Small intestine (tissue), 7 donors: ENCODE results near the gene TMEM147. TPM values are rescaled to one million over a fixed set of nuclear protein-coding genes. Genes with fewer than 3 reads are reported as not detected.

Experiments used
- DNase-seq, 2 donors: peaks; one replicate each; pipeline versions ENCODE4 v3.0.0 to v3.0.0-alpha.2; 2013
- FAIRE-seq: peaks from 2 replicates; lab custom pipeline; 2012; peaks lifted over from hg19 to GRCh38; lab: Jason Lieb, UNC
- H3K27ac ChIP-seq, 3 donors: one replicate each; pipeline ENCODE4 v1.5.1; 2013; ENCODE audit warnings: low read length in 2 of 3, mild to moderate bottlenecking in 2 of 3, control low read depth in 1 of 3, inconsistent platforms in 1 of 3, low read depth in 1 of 3, moderate library complexity in 1 of 3
- H3K27me3 ChIP-seq, 3 donors: one replicate each; pipeline ENCODE4 v1.6.1; 2013; ENCODE audit warnings: low read length in 3 of 3, inconsistent platforms in 1 of 3; ENCODE audit not compliant: control insufficient read depth in 3 of 3, insufficient read depth in 3 of 3
- H3K36me3 ChIP-seq, 3 donors: one replicate each; pipeline ENCODE4 v1.6.1; 2013; ENCODE audit warnings: low read length in 3 of 3, inconsistent platforms in 1 of 3, low read depth in 1 of 3, mild to moderate bottlenecking in 1 of 3, moderate library complexity in 1 of 3; ENCODE audit not compliant: control insufficient read depth in 3 of 3, insufficient read depth in 2 of 3
- H3K4me1 ChIP-seq, 3 donors: one replicate each; pipeline ENCODE4 v1.6.1; 2013; ENCODE audit warnings: low read length in 2 of 3, inconsistent platforms in 1 of 3, low read depth in 1 of 3, mild to moderate bottlenecking in 1 of 3, moderate library complexity in 1 of 3; ENCODE audit not compliant: control insufficient read depth in 3 of 3, insufficient read depth in 2 of 3
- H3K4me3 ChIP-seq, 3 donors: one replicate each; pipeline ENCODE4 v1.5.1; 2013; ENCODE audit warnings: low read length in 3 of 3, control low read depth in 1 of 3, inconsistent platforms in 1 of 3, low read depth in 1 of 3, mild to moderate bottlenecking in 1 of 3, moderate library complexity in 1 of 3
- H3K9me3 ChIP-seq, 2 donors: one replicate each; pipeline ENCODE4 v1.6.1; 2013; ENCODE audit warnings: low read depth in 1 of 2, low read length in 1 of 2; ENCODE audit not compliant: control insufficient read depth in 2 of 2, insufficient read depth in 1 of 2
- WGBS, 3 donors: extraction: QIAGEN DNeasy Blood & Tissue Kit; methylation state at CpG; one replicate each; pipeline ENCODE4 v1.1.7; 2013; 5-methylcytosine and 5-hydroxymethylcytosine counted together
- polyA plus RNA-seq, 4 donors: library from polyadenylated mRNA; stranded (reverse) in 3 of 4; unstranded in 1 of 4; fragments of 200-250 nt in 3 of 4; fragments of 120-200 nt in 1 of 4; gene quantifications; one replicate each; pipeline versions ENCODE4 v1.2.1 to v1.2.3, GENCODE V29; 2013
- donor health status: healthy with polysubstance abuse.
- donor health status: control.
- donor health status: control.
- donor health status: Bipolar disorder and iron deficiency.
- donor health status: healthy.

TMEM147 gene
- polyA plus RNA-seq, 4 donors: 40.3 to 149 (median 77.5) TPM

DNA sequence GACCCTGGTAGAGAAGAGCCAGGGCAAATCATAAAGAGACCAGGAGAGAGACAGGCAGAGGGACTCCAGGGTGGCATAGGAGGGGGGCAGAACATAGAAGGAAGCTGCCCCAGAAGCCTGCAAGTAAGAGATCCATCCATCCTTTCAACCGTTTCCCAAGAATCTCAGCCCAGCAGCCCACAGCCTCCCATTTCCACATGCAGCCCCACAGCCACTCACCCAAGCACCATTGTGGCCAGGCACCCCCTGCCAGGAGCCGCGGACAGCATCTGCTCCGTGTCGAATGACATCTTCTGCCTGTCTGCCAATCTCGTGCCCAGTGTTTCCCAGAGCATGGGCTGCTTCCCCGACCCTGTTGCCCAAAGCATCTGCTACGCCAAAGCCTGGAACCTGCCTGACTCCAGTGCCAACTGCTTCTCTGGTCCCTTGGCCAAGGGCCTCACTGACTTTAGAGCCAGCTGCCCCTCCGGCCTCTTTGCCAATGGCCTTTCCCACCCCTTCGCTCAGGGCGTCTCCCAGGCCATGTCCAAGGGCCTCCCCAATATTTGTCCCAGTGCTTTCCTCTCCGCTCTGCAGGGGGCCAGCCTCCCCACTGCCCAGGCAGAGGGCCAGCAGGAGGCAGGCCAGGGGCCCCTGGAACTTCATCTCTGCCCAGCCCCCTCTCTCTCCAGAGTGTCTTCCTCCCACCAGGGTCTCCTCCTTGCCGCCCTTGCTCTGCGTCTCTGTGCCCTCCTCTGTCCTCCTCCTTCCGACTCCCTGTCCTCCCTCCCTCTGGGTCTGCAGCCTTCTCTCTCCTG lies 32.4 kb upstream of the TMEM147 start:
- H3K36me3 ChIP-seq: no peaks in the 10 kb centered on the region

DNA sequence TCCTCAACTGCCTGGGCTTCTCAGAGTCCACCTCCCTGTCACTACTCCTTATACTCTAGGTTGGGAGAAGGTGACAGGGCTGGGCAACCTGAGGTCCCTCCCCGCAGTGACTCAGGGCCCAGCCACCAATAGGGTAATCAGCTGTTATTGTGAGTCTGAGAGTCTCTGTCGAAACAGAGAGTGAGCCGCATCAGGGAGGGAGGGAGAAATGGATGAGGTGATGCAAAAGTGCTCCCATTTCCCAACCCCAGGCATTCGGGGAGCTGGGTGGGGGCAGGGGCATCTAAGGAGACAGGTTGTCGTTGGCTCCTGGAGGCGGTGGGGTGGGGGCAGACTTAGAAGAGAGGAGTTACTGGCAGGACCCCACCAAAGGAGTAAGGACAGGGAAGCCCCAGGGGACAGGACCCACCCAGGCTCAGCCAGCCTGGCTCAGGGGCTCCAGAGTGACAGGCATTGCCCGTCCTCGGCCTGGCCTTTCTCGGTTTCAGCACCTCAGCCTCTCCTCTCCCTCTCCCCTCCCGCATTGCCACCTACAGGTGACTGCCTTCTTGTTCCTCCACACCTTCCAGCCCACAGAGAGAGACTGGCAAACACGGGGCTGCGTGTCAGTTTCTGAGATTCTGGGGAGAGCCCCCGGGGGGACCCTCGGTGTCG lies 31.7 kb upstream of the TMEM147 start, which contains the start of gene DMKN:
Gene DMKN (minus strand): TSS at position 22 of the 654 bp plus-strand sequence. CDS start 174 bp downstream, outside the sequence.
- DNase-seq (peak in 1 of 2 donors; percentile 16), FAIRE-seq (no peak)
- no peaks in the 10 kb centered on the region for H3K9me3 ChIP-seq
- peaks cover 0 to 6% (median 0%) of the 10 kb centered on the region in 3 donors for H3K4me1 ChIP-seq
- peaks cover 0 to 37% (median 11%) of the 10 kb centered on the region in 3 donors for H3K27me3 ChIP-seq
- H3K4me3 ChIP-seq: no peak within 1 kb of the TSS
- H3K36me3 ChIP-seq: no peaks in the 10 kb centered on the region
- H3K27ac ChIP-seq: no peak within 1 kb of the TSS
- 18 to 22% (median 22%) methylated on average over 14 to 15 of the region's 15 CpGs for WGBS, 3 donors

More for the DNA sequence above, 32.4 kb upstream of the TMEM147 start:
- DNase-seq (no peak), FAIRE-seq (no peak)
- Histone ChIP-seq H3K27me3 (peaks cover 0 to 37% (median 11%) of the 10 kb centered on the region in 3 donors), H3K4me3 (no peak overlapping the region), H3K4me1 (peaks cover 0 to 6% (median 0%) of the 10 kb centered on the region in 3 donors), H3K27ac (no peak overlapping the region), H3K9me3 (no peaks in the 10 kb centered on the region)
- WGBS, 3 donors: 76 to 82% (median 81%) methylated on average over 14 to 15 of the region's 15 CpGs

DNA sequence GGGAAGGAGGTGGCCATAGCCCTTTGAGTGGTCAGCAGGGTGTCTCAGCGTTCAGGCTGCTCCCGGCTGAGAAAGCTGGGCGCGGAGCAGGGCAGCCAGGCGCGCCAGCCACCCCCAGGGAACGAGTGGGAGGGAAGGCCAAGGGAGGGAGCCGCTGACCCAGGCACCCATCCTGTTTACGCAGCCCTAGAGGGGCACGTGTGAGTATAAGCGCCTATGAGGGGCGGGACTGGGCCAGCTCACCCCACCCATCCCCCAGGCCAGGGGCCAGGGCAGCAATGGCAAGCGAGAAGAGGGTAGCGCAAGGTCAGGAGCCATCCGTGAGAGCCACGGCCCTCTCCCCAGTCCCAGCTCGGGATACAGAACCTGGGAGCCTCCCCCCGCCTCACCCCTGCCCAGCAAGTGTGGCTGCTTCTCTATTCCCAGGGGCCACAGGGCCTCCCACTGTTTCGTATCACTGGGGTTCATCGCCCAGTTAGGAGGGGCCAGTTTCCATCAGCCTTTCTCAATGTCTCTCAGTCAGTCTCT lies 31.1 kb upstream of the TMEM147 start:
- H3K27me3 ChIP-seq: peaks cover 0 to 37% (median 13%) of the 10 kb centered on the region in 3 donors
- WGBS, 3 donors: 24 to 26% (median 25%) methylated on average over 20 of the region's 20 CpGs
- no peak for DNase-seq
- H3K36me3 ChIP-seq: no peaks in the 10 kb centered on the region
- FAIRE-seq: no peak
- H3K4me1 ChIP-seq: peaks cover 0 to 5% (median 0%) of the 10 kb centered on the region in 3 donors
- H3K9me3 ChIP-seq: no peaks in the 10 kb centered on the region
- H3K27ac ChIP-seq: no peak overlapping the region
- H3K4me3 ChIP-seq: no peak overlapping the region

DNA sequence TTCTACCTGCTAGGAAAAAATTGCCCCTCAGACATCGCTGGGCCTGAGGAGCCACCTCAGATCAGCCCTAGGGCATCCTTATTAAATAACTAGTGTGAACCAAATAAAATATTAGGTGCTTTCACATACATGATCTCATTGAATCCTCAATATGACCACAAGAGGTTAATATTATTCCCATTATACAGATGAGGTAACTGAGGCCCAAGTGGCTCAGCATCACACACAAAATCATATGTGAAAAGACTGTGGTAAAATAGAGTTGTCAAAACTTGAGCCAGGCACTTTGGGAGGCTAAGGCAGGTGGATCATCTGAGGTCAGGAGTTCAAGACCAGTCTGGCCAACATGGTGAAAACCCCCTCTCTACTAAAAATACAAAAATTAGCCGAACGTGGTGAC lies 29.1 kb upstream of the TMEM147 start:
- no peak overlapping the region for H3K4me3 ChIP-seq
- no peaks in the 10 kb centered on the region for H3K36me3 ChIP-seq
- no peak for DNase-seq
- H3K9me3 ChIP-seq: no peaks in the 10 kb centered on the region
- no peaks in the 10 kb centered on the region for H3K4me1 ChIP-seq
- WGBS, 3 donors: 85 to 92% (median 89%) methylated on average over 3 of the region's 3 CpGs
- peaks cover 0 to 25% (median 8%) of the 10 kb centered on the region in 3 donors for H3K27me3 ChIP-seq
- no peak for FAIRE-seq
- no peak overlapping the region for H3K27ac ChIP-seq

DNA sequence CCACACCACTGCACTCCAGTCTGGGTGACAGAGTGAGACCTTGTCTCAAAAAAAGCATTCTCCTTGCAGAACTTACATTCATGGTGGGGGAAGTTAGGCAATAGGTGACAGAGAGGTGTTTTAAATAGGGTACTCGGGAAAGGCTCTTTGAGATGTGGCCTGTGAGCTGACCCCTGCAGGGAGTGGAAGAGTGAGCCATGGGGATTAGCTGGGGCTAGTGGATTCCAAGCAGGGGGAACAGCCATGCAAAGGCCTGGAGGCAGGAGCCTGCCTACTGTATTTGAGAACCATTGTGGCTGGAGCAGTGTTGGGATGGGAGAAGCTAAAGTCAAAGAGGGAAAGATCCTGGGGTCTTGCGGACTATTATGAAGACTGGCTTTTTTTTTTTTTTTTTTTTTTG lies 28.1 kb upstream of the TMEM147 start:
- 91 to 94% (median 93%) methylated on average over 2 of the region's 2 CpGs for WGBS, 3 donors
- H3K27me3 ChIP-seq: peaks cover 0 to 21% (median 8%) of the 10 kb centered on the region in 3 donors
- no peak for DNase-seq
- H3K36me3 ChIP-seq: no peaks in the 10 kb centered on the region
- H3K27ac ChIP-seq: no peak overlapping the region
- H3K4me1 ChIP-seq: no peaks in the 10 kb centered on the region
- H3K9me3 ChIP-seq: no peaks in the 10 kb centered on the region
- FAIRE-seq: no peak
- H3K4me3 ChIP-seq: no peak overlapping the region

DNA sequence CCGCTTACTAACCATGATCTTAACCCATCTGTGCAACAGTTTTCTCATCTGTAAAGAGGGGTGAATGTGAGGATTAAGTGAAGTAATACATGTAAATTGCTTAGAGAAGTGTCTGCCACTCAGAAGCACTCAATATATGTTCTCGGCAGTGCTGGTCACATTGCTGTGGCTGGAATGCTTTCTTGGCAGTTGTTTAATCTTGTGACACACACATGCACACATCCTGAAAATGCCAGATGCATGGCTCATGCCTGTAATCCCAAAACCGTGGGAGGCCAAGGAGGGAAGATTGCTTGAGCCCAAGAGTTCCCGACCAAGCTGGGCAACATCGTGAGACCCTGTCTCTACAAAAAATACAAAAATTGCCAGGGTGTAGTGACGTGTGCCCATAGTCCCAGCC lies 27.1 kb upstream of the TMEM147 start:
- no peak for FAIRE-seq
- H3K27me3 ChIP-seq: peaks cover 0 to 12% (median 4%) of the 10 kb centered on the region in 3 donors
- no peak overlapping the region for H3K4me3 ChIP-seq
- DNase-seq: no peak
- WGBS, 3 donors: 66 to 74% (median 71%) methylated on average over 6 of the region's 6 CpGs
- no peaks in the 10 kb centered on the region for H3K9me3 ChIP-seq
- no peak overlapping the region for H3K27ac ChIP-seq
- no peaks in the 10 kb centered on the region for H3K36me3 ChIP-seq
- no peaks in the 10 kb centered on the region for H3K4me1 ChIP-seq

DNA sequence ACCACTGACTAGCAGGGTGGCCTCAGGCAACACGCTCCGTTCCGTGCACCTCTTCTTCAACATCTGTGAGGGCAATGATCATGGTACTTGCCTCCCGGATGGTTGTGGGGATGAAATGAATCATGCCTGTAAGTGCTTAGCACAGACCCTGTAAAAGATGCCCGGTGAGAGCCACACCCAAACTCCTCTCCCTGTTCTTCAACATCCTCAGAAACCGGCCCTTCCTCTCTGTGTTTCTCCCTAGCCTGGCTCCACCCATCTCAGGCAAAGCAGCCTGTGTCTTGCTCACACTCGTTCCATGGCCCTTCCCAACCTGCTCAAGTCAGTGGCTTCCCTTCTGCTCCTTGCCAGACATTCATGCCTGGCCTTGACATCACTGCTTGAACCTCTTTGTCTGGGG lies 26.1 kb upstream of the TMEM147 start:
- H3K27me3 ChIP-seq: peaks cover 0 to 6% (median 4%) of the 10 kb centered on the region in 3 donors
- DNase-seq: no peak
- H3K9me3 ChIP-seq: no peaks in the 10 kb centered on the region
- no peak overlapping the region for H3K27ac ChIP-seq
- no peak overlapping the region for H3K4me3 ChIP-seq
- no peaks in the 10 kb centered on the region for H3K4me1 ChIP-seq
- WGBS, 3 donors: 52 to 54% (median 54%) methylated on average over 7 of the region's 7 CpGs
- no peak for FAIRE-seq
- no peaks in the 10 kb centered on the region for H3K36me3 ChIP-seq

DNA sequence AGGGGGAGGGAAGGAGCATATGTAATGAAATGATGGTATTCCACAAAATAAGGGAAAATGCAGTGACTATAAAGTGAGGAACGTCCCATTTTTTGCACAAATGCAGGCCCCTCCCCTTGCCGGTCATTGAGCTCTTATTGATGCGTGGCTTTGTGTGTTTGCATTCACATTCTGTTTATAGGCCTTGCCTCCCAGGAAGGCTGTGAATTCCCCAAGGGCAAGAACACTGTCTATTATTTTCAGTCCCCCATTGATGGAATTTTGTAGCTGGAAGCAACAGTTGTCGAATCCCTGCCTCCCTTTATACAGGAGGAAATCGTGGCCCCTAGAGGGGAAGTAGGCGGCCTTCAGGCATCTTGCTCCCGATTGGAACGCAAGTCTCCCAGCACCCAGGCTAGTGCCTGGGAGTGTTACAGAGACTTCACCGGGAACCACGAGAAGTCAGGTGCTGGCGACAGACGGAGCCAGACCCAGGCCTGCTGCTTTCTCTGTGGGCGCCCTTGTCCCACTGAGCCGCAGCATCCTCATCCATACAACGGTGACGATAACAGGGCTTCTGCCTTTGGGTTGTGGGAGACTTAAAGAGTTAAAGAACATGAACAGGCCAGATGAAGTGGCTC lies 24.2 kb upstream of the TMEM147 start:
- FAIRE-seq (no peak), DNase-seq (no peak)
- no peaks in the 10 kb centered on the region for H3K36me3 ChIP-seq
- 69 to 82% (median 82%) methylated on average over 16 of the region's 16 CpGs for WGBS, 3 donors
- no peaks in the 10 kb centered on the region for H3K9me3 ChIP-seq
- no peak overlapping the region for H3K4me3 ChIP-seq
- H3K27me3 ChIP-seq: peaks cover 0 to 10% (median 2%) of the 10 kb centered on the region in 3 donors
- no peaks in the 10 kb centered on the region for H3K4me1 ChIP-seq
- H3K27ac ChIP-seq: no peak overlapping the region
